Colonic mucosa (tissue), 4 donors: Measurements from ENCODE around the gene SENP1. TPM values are rescaled to one million over a fixed set of nuclear protein-coding genes. Genes with fewer than 3 reads are reported as not detected.

Experiments
- DNase-seq: peaks from one replicate; pipeline ENCODE4 v3.0.0-alpha.2; 2020
- H3K27ac ChIP-seq: fragments of 200-600 bp; one replicate; pipeline ENCODE4 v1.8.0; 2021
- H3K27me3 ChIP-seq: fragments of 200-600 bp; one replicate; pipeline ENCODE4 v1.8.0; 2021
- H3K36me3 ChIP-seq: fragments of 200-600 bp; one replicate; pipeline ENCODE4 v1.8.0; 2021
- H3K4me1 ChIP-seq: fragments of 200-600 bp; one replicate; pipeline ENCODE4 v1.8.0; 2021; ENCODE audit warnings: mild to moderate bottlenecking
- H3K4me3 ChIP-seq: fragments of 200-600 bp; one replicate; pipeline ENCODE4 v1.8.0; 2021
- H3K9ac ChIP-seq, 2 donors: one replicate each; pipeline ENCODE4 v1.7.0; 2013; ENCODE audit warnings: control low read depth in 2 of 2, low read depth in 2 of 2, low read length in 2 of 2
- H3K9me3 ChIP-seq: fragments of 200-600 bp; one replicate; pipeline ENCODE4 v1.8.0; 2021
- CTCF ChIP-seq: fragments of 200-600 bp; IDR thresholded peaks from one replicate; pipeline ENCODE4 v1.8.0; 2022; ENCODE audit warnings: antibody characterized with exemption, mild to moderate bottlenecking
- intact Hi-C: fragments of 100-400 bp; cut with DNase I; formaldehyde crosslinking; loops from one replicate; pipeline ENCODE4 v1.14.1; 2022
- total RNA-seq, 2 donors: library from RNA; stranded (reverse); fragmentation: NEBNext Ultra II Directional in 1 of 2; extraction: Animal tissue kit (Norgen Biotek cat#: 25700) in 1 of 2; gene quantifications; one replicate each; pipeline ENCODE4 v1.2.1, GENCODE V29; 2021
- donor health status: healthy.
- donor health status: DM: no; HTN: no; CAD: no.
- donor health status: DM: no; HTN: no; CAD: no.

Gene SENP1
- 10 to 100 TPM; 14.9 to 16.8 TPM for total RNA-seq

DNA sequence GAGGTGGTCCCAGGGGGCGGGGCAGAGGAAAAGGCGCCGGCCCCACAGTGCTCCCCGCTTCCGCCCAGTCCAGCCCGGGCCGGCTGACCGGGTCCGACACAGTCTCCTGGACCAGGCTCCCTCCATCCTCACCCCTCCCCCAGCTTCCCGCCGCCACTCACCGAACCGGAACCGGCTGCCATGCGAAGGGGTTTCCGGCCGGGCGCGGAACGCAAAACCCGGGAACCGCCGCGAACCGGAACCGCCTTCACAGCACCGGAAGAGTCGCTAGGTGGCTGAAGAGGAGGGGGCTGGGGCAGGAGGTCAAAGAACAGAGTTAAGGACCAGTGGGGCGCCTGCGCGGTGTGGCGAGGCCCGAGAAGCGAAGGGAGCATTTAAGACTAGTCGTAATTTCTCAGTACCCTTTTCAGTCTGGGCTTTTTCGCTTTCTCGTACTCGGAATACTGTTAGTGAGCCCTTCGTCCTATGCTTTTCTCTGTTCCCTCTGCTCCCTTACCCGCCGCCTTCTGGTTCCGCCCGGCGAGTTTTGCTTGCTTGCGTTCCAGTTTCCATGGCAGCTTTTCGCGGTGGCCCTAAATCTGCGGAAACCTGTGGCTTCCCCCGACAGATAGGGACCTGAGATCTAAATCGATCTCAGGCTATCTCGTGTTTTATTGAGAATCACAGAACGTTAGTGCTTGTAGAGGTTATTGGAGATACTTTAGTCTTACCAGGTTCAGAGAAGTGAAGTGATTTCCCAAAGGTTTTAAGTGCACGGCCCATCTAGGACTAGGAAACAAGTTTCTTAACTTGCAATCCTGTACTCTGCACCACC is at the start of gene SENP1:
TSS of gene SENP1 (minus strand) at position 213 of the 814 bp plus-strand sequence. CDS start 4,607 bp downstream, outside the sequence.
- peak; percentile 89 for DNase-seq
- H3K27me3 ChIP-seq, result no peaks in the 10 kb centered on the region
- no peak for TF ChIP-seq CTCF
- intact Hi-C loops, result loop anchor here (5.0 kb wide), 1 partner anchor 46 kb away; no protein-coding TSS in a partner anchor
- H3K9ac ChIP-seq, result peak within 1 kb of the TSS; percentile 79 to 85
- peaks cover 13% of the 10 kb centered on the region for H3K4me1 ChIP-seq
- H3K36me3 ChIP-seq, result no peaks in the 10 kb centered on the region
- no peaks in the 10 kb centered on the region for H3K9me3 ChIP-seq
- H3K27ac ChIP-seq, result peak within 1 kb of the TSS; percentile 87
- peak within 1 kb of the TSS; percentile 82 for H3K4me3 ChIP-seq

- H3K27ac ChIP-seq, result no peak overlapping the region
- peaks cover 3% of the 10 kb centered on the region for H3K4me1 ChIP-seq
- no peak for TF ChIP-seq CTCF
- no peaks in the 10 kb centered on the region for H3K9me3 ChIP-seq
- intact Hi-C loops, result loop anchor here (5.0 kb wide), 1 partner anchor 44 kb away; the partner anchor contains the start of gene SENP1
- no peak for DNase-seq
- H3K27me3 ChIP-seq, result no peaks in the 10 kb centered on the region
- H3K4me3 ChIP-seq, result no peak overlapping the region
- H3K36me3 ChIP-seq, result peaks cover 18% of the 10 kb centered on the region
- no peak overlapping the region for H3K9ac ChIP-seq
Observed at GRCh38 chr12:48151103-48151771, 45.4 kb upstream of the SENP1 start.

GRCh38 chr12:48145981-48146380 is 40.1 kb upstream of the SENP1 start:
- H3K27ac ChIP-seq, result no peak overlapping the region
- intact Hi-C loops, result no loop called here
- peaks cover 12% of the 10 kb centered on the region for H3K36me3 ChIP-seq
- no peak overlapping the region for H3K9ac ChIP-seq
- TF ChIP-seq CTCF, result no peak
- H3K4me1 ChIP-seq, result no peaks in the 10 kb centered on the region
- no peak for DNase-seq
- H3K27me3 ChIP-seq, result no peaks in the 10 kb centered on the region
- H3K9me3 ChIP-seq, result no peaks in the 10 kb centered on the region
- H3K4me3 ChIP-seq, result no peak overlapping the region

- TF ChIP-seq CTCF, result no peak
- no peak overlapping the region for H3K9ac ChIP-seq
- H3K27me3 ChIP-seq, result no peaks in the 10 kb centered on the region
- no peaks in the 10 kb centered on the region for H3K9me3 ChIP-seq
- DNase-seq, result no peak
- intact Hi-C loops, result no loop called here
- no peak overlapping the region for H3K4me3 ChIP-seq
- no peaks in the 10 kb centered on the region for H3K4me1 ChIP-seq
- no peak overlapping the region for H3K27ac ChIP-seq
- peaks cover under 1% of the 10 kb centered on the region for H3K36me3 ChIP-seq
Observed at GRCh38 chr12:48143898-48144297, 38.0 kb upstream of the SENP1 start.

DNA sequence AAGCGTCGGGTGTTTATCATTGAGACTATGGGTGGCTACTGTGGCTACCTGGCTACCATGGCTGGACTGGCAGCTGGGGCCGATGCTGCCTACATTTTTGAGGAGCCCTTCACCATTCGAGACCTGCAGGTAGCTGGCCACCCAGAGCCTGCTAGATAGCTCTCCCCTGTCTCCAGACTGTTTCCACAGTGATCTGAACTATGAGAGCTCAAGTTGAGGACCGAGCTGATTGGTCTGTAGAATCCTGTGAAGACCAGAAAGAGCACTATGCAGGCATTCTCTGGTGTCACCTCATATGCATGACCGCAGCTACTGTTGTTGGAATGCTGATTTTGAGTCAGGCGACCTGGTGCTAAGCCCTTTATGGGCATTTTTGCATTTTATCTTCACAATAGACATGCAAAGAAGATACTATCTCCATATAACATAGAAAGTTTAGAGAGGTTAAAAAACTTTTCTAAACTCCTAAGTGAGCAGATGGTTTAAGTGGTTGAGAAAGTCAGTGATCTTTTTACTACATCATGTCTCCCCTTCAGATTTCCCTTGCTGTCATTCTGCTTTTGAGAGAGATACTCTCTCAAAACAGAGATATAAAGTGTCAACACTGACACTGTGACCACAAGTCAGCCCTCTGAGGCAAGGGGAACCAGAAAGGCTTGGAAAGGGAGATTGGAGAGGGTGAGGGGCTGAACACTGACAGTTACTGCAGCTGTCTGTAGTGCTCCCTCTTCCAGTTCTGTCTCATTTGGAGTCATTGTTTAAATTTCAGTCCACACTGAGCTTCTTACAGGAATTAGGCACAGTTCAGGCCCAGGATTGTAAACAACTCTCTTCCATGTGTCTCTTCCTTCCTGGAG is 37.2 kb upstream of the SENP1 start:
- H3K27ac ChIP-seq, result no peak overlapping the region
- no peaks in the 10 kb centered on the region for H3K36me3 ChIP-seq
- no peaks in the 10 kb centered on the region for H3K27me3 ChIP-seq
- DNase-seq, result no peak
- H3K9me3 ChIP-seq, result no peaks in the 10 kb centered on the region
- no peaks in the 10 kb centered on the region for H3K4me1 ChIP-seq
- intact Hi-C loops, result no loop called here
- no peak overlapping the region for H3K9ac ChIP-seq
- TF ChIP-seq CTCF, result no peak
- H3K4me3 ChIP-seq, result no peak overlapping the region
